H9 (cell line): Measurements from ENCODE around the gene ERCC5. TPM values are rescaled to one million over a fixed set of nuclear protein-coding genes. Genes with fewer than 3 reads are reported as not detected.

Experiments
- DNase-seq: peaks from one replicate; pipeline ENCODE4 v3.0.0-alpha.2; 2017
- H2AFZ ChIP-seq: one replicate; pipeline ENCODE4 v1.6.1; 2013; ENCODE audit warnings: mild to moderate bottlenecking, low read length, control low read depth, moderate library complexity
- H2AK5ac ChIP-seq: 2 replicates; pipeline ENCODE4 v1.6.1; 2013; ENCODE audit warnings: low read length, control low read depth, mixed read lengths; ENCODE audit not compliant: insufficient read length
- H2BK120ac ChIP-seq: one replicate; pipeline ENCODE4 v1.6.1; 2013; ENCODE audit warnings: low read depth, mild to moderate bottlenecking, low read length, control low read depth, inconsistent platforms; ENCODE audit not compliant: poor library complexity, severe bottlenecking
- H2BK12ac ChIP-seq: 2 replicates; pipeline ENCODE4 v1.6.1; 2013; ENCODE audit warnings: low read length, control low read depth, mixed read lengths, low read depth; ENCODE audit not compliant: insufficient read length
- H2BK15ac ChIP-seq: 2 replicates; pipeline ENCODE4 v1.6.1; 2013; ENCODE audit warnings: low read depth, low read length, control low read depth
- H2BK20ac ChIP-seq: one replicate; pipeline ENCODE4 v1.6.1; 2013; ENCODE audit warnings: low read depth, mild to moderate bottlenecking, low read length, control low read depth, inconsistent platforms; ENCODE audit not compliant: poor library complexity, severe bottlenecking
- H2BK5ac ChIP-seq: 2 replicates; pipeline ENCODE4 v1.6.1; 2013; ENCODE audit warnings: low read length, control low read depth, mixed read lengths; ENCODE audit not compliant: insufficient read length
- H3K14ac ChIP-seq: 2 replicates; pipeline ENCODE4 v1.6.1; 2013; ENCODE audit warnings: low read length, control low read depth; ENCODE audit not compliant: insufficient read depth
- H3K18ac ChIP-seq: 2 replicates; pipeline ENCODE4 v1.6.1; 2013; ENCODE audit warnings: low read depth, mild to moderate bottlenecking, mixed read lengths, low read length, control low read depth; ENCODE audit not compliant: insufficient read length
- H3K23ac ChIP-seq: 2 replicates; pipeline ENCODE4 v1.6.1; 2013; ENCODE audit warnings: low read length, control low read depth, mixed read lengths, low read depth; ENCODE audit not compliant: insufficient read length
- H3K23me2 ChIP-seq: 2 replicates; pipeline ENCODE4 v1.6.1; 2013; ENCODE audit warnings: low read depth, mild to moderate bottlenecking, mixed read lengths, low read length, control low read depth; ENCODE audit not compliant: insufficient read length, poor library complexity, severe bottlenecking
- H3K27ac ChIP-seq: 2 replicates; pipeline ENCODE4 v1.5.1; 2013; ENCODE audit warnings: low read length, control low read depth, mixed read lengths, low read depth; ENCODE audit not compliant: insufficient read length
- H3K27me3 ChIP-seq: 2 replicates; pipeline ENCODE4 v1.6.1; 2013; ENCODE audit warnings: low read length, control low read depth, inconsistent platforms; ENCODE audit not compliant: insufficient read depth
- H3K4ac ChIP-seq: 2 replicates; pipeline ENCODE4 v1.6.1; 2013; ENCODE audit warnings: low read depth, mild to moderate bottlenecking, control low read depth, inconsistent platforms, low read length, moderate library complexity
- H3K4me1 ChIP-seq: 2 replicates; pipeline ENCODE4 v1.6.1; 2013; ENCODE audit warnings: low read length, control low read depth, inconsistent platforms; ENCODE audit not compliant: insufficient read depth
- H3K4me2 ChIP-seq: 2 replicates; pipeline ENCODE4 v1.6.1; 2013; ENCODE audit warnings: low read length, control low read depth, mixed read lengths; ENCODE audit not compliant: insufficient read length, insufficient read depth
- H3K56ac ChIP-seq: 2 replicates; pipeline ENCODE4 v1.6.1; 2013; ENCODE audit warnings: low read depth, mild to moderate bottlenecking, mixed read lengths, low read length, control low read depth; ENCODE audit not compliant: insufficient read length
- H3K79me1 ChIP-seq: 2 replicates; pipeline ENCODE4 v1.6.1; 2013; ENCODE audit warnings: low read depth, mild to moderate bottlenecking, moderate library complexity, low read length, control low read depth, inconsistent platforms; ENCODE audit not compliant: insufficient read depth, poor library complexity, severe bottlenecking
- H3K79me2 ChIP-seq: 2 replicates; pipeline ENCODE4 v1.6.1; 2013; ENCODE audit warnings: low read length, control low read depth, inconsistent platforms; ENCODE audit not compliant: insufficient read depth
- H3K9ac ChIP-seq: 2 replicates; pipeline ENCODE4 v1.6.1; 2013; ENCODE audit warnings: low read length, control low read depth, mixed read lengths; ENCODE audit not compliant: insufficient read length; ENCODE audit errors: extremely low read depth
- H3K9me3 ChIP-seq: one replicate; pipeline ENCODE4 v1.6.1; 2013; ENCODE audit warnings: low read depth, low read length, inconsistent platforms; ENCODE audit not compliant: control insufficient read depth
- H3T11ph ChIP-seq: one replicate; pipeline ENCODE4 v1.6.1; 2013; ENCODE audit warnings: mild to moderate bottlenecking, low read length, control low read depth, inconsistent platforms
- H4K20me1 ChIP-seq: one replicate; pipeline ENCODE4 v1.6.1; 2013; ENCODE audit not compliant: control insufficient read depth, insufficient read length, insufficient read depth
- H4K5ac ChIP-seq: 2 replicates; pipeline ENCODE4 v1.6.1; 2013; ENCODE audit warnings: low read depth, mild to moderate bottlenecking, mixed read lengths, low read length, control low read depth; ENCODE audit not compliant: insufficient read length
- H4K8ac ChIP-seq: replicated peaks from 2 replicates; pipeline ENCODE4 v1.6.1; 2013; ENCODE audit warnings: low read length, control low read depth, mixed read lengths, low read depth; ENCODE audit not compliant: insufficient read length
- H4K91ac ChIP-seq: 2 replicates; pipeline ENCODE4 v1.6.1; 2013; ENCODE audit warnings: low read depth, mild to moderate bottlenecking, moderate library complexity, mixed read lengths, low read length, control low read depth; ENCODE audit not compliant: insufficient read length
- H3K27ac Mint-ChIP-seq, 3 experiments: 2 replicates in 2 of 3; 3 replicates in 1 of 3; pipeline ENCODE4 v1.8.0; 2020 to 2021; ENCODE audit warnings: mixed read lengths in 3 of 3, mild to moderate bottlenecking in 1 of 3, moderate library complexity in 1 of 3
- H3K27me3 Mint-ChIP-seq: 2 replicates; pipeline ENCODE4 v1.8.0; 2021; ENCODE audit warnings: low read depth, mild to moderate bottlenecking, moderate library complexity, mixed read lengths
- H3K36me3 Mint-ChIP-seq, 3 experiments: 2 replicates in 2 of 3; 3 replicates in 1 of 3; pipeline ENCODE4 v1.8.0; 2020 to 2021; ENCODE audit warnings: low read depth in 3 of 3, mixed read lengths in 3 of 3; ENCODE audit not compliant: insufficient read depth in 1 of 3
- H3K4me1 Mint-ChIP-seq, 2 experiments: 2 replicates each; pipeline ENCODE4 v1.8.0; 2020; ENCODE audit warnings: mixed read lengths in 2 of 2
- H3K4me3 Mint-ChIP-seq, 2 experiments: 2 replicates in 1 of 2; 3 replicates in 1 of 2; pipeline ENCODE4 v1.8.0; 2020 to 2021; ENCODE audit warnings: mild to moderate bottlenecking in 2 of 2, mixed read lengths in 2 of 2, moderate library complexity in 1 of 2
- H3K9me3 Mint-ChIP-seq, 2 experiments: 2 replicates in 1 of 2; 3 replicates in 1 of 2; pipeline ENCODE4 v1.8.0; 2020; ENCODE audit warnings: mild to moderate bottlenecking in 2 of 2, mixed read lengths in 2 of 2, moderate library complexity in 1 of 2
- whole genome bisulfite sequencing: extraction: QIAGEN DNeasy Blood & Tissue Kit; methylation state at CpG from one replicate; pipeline ENCODE4 v1.1.7; 2013; ENCODE audit warnings: missing lambda C conversion rate, low lambda C conversion rate, mixed read lengths; ENCODE audit not compliant: insufficient read length; ENCODE audit errors: extremely low coverage; 5-methylcytosine and 5-hydroxymethylcytosine counted together
- total RNA-seq: library from RNA; stranded (reverse); gene quantifications from 2 replicates; pipeline ENCODE4 v1.2.1, GENCODE V29; 2021
- TF ChIP-seq, protein P1 (sequence below): fragments of 200-600 bp; sonication (generic); conservative IDR thresholded peaks from 3 replicates; pipeline ENCODE4 v1.8.0; 2021; ENCODE audit warnings: antibody characterized with exemption, mild to moderate bottlenecking

ERCC5 gene
- total RNA-seq, 1 experiment from 2014 or later = 26.8 TPM

GRCh38 chr13:102917019-102917418, 71.2 kb downstream of the ERCC5 start:
- no peak for DNase-seq
- Histone ChIP-seq H4K8ac (no peak overlapping the region), H3K56ac (no peak overlapping the region), H3K79me1 (no peaks in the 10 kb centered on the region), H2BK5ac (no peak overlapping the region), H3K27ac (no peak overlapping the region), H3K18ac (no peak overlapping the region), H3T11ph (no peak overlapping the region), H3K4me2 (no peak overlapping the region), H2BK15ac (no peak overlapping the region), H3K27me3 (no peaks in the 10 kb centered on the region), H2BK120ac (no peak overlapping the region), H3K9ac (no peak overlapping the region), H3K4ac (no peak overlapping the region), H4K91ac (no peak overlapping the region), H2AK5ac (no peak overlapping the region), H4K5ac (no peak overlapping the region), H2BK12ac (no peak overlapping the region), H3K23ac (no peak overlapping the region), H3K23me2 (no peaks in the 10 kb centered on the region), H3K4me1 (no peaks in the 10 kb centered on the region), H3K14ac (no peak overlapping the region), H2BK20ac (no peak overlapping the region), H3K79me2 (no peaks in the 10 kb centered on the region), H2AFZ (no peak overlapping the region), H4K20me1 (no peaks in the 10 kb centered on the region), H3K9me3 (no peaks in the 10 kb centered on the region)
- no peaks in the 10 kb centered on the region for H3K27me3 Mint-ChIP-seq
- no peak overlapping the region for H3K27ac Mint-ChIP-seq
- peaks cover 3 to 6% of the 10 kb centered on the region in 2 experiments; a peak in 3 of 5 replicates for H3K9me3 Mint-ChIP-seq
- no peaks in the 10 kb centered on the region for H3K36me3 Mint-ChIP-seq
- TF ChIP-seq, protein P1, sequence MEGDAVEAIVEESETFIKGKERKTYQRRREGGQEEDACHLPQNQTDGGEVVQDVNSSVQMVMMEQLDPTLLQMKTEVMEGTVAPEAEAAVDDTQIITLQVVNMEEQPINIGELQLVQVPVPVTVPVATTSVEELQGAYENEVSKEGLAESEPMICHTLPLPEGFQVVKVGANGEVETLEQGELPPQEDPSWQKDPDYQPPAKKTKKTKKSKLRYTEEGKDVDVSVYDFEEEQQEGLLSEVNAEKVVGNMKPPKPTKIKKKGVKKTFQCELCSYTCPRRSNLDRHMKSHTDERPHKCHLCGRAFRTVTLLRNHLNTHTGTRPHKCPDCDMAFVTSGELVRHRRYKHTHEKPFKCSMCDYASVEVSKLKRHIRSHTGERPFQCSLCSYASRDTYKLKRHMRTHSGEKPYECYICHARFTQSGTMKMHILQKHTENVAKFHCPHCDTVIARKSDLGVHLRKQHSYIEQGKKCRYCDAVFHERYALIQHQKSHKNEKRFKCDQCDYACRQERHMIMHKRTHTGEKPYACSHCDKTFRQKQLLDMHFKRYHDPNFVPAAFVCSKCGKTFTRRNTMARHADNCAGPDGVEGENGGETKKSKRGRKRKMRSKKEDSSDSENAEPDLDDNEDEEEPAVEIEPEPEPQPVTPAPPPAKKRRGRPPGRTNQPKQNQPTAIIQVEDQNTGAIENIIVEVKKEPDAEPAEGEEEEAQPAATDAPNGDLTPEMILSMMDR = no peak
- no CpG with 5 or more reads among the region's 3 CpGs for WGBS
- no peak overlapping the region for H3K4me3 Mint-ChIP-seq
- H3K4me1 Mint-ChIP-seq = no peaks in the 10 kb centered on the region
